GM19193 (cell line): ENCODE measurements around the gene NR1I3.

ENCODE experiments used
- POLR2A ChIP-seq: IDR thresholded peaks from 4 replicates; pipeline ENCODE4 v1.6.1; 2011; ENCODE audit not compliant: insufficient read depth, insufficient read length; ENCODE audit errors: extremely low read depth

Gene NR1I3

GRCh38 chr1:161238039-161238473 lies at the start of gene NR1I3:
Gene NR1I3, minus strand, starts transcription at chr1:161238203. Its CDS starts 1,638 bp downstream, at chr1:161236565.
- TF ChIP-seq POLR2A, result no peak

GRCh38 chr1:161287482-161288054 lies 49.6 kb upstream of the NR1I3 start:
- no peak for TF ChIP-seq POLR2A

- TF ChIP-seq POLR2A, result no peak
Observed at GRCh38 chr1:161285521-161285920, 47.5 kb upstream of the NR1I3 start.

GRCh38 chr1:161285113-161285512 lies 47.1 kb upstream of the NR1I3 start:
- no peak for TF ChIP-seq POLR2A

GRCh38 chr1:161282991-161283390 lies 45.0 kb upstream of the NR1I3 start:
- no peak for TF ChIP-seq POLR2A

GRCh38 chr1:161274874-161275273 lies 36.9 kb upstream of the NR1I3 start:
- TF ChIP-seq POLR2A, result no peak

- no peak for TF ChIP-seq POLR2A
Observed at GRCh38 chr1:161273402-161273801, 35.4 kb upstream of the NR1I3 start.

- no peak for TF ChIP-seq POLR2A
Observed at GRCh38 chr1:161267321-161267720, 29.3 kb upstream of the NR1I3 start.

GRCh38 chr1:161266836-161267235 lies 28.8 kb upstream of the NR1I3 start:
- TF ChIP-seq POLR2A, result no peak

- TF ChIP-seq POLR2A, result no peak
Observed at GRCh38 chr1:161266202-161266601, 28.2 kb upstream of the NR1I3 start.

- no peak for TF ChIP-seq POLR2A
Observed at GRCh38 chr1:161265305-161265704, 27.3 kb upstream of the NR1I3 start.

- TF ChIP-seq POLR2A, result no peak
Observed at GRCh38 chr1:161261261-161262235, 23.5 kb upstream of the NR1I3 start.

- TF ChIP-seq POLR2A, result no peak
Observed at GRCh38 chr1:161260376-161261260, 22.6 kb upstream of the NR1I3 start.

GRCh38 chr1:161259765-161260164 lies 21.8 kb upstream of the NR1I3 start:
- TF ChIP-seq POLR2A, result no peak

GRCh38 chr1:161259345-161259702 lies 21.3 kb upstream of the NR1I3 start:
- no peak for TF ChIP-seq POLR2A

- no peak for TF ChIP-seq POLR2A
Observed at GRCh38 chr1:161258439-161259344, 20.7 kb upstream of the NR1I3 start, which contains the start of gene PCP4L1. Gene PCP4L1, plus strand, starts transcription at chr1:161258745. Its CDS starts 230 bp downstream, at chr1:161258975.
